Measurements from ENCODE around the gene SH3PXD2A. TPM values are rescaled to one million over a fixed set of nuclear protein-coding genes. Genes with fewer than 3 reads are reported as not detected.

SH3PXD2A gene
- total and polyA plus RNA-seq, 10 of the 15 experiments (the other 5 are each of a cell fraction or from before 2014, with no cell fraction given) = 0.63 to 14.0 (median 4.4) TPM

- SMC1A ChIA-PET (ENCODE audit: uncharacterized antibody, unreplicated experiment) = no interaction called here
- H3K4me1 ChIP-seq (ENCODE audit: control insufficient read depth, insufficient read depth, low read length) = no peaks in the 10 kb centered on the region
- in situ Hi-C loops (cut with MboI) = no loop called here
Measured at GRCh38 chr10:103649654-103650423, 205.5 kb downstream of the SH3PXD2A start.

More at GRCh38 chr10:103649654-103650423, 205.5 kb downstream of the SH3PXD2A start:
- intact Hi-C loops (cut with micrococcal nuclease; ENCODE audit: unreplicated experiment) = no loop called here
- no peak overlapping the region for H3K4me2 ChIP-seq (ENCODE audit: control insufficient read depth, insufficient read depth)
- H3K4me3 ChIP-seq = no peak overlapping the region
- no peak overlapping the region for H3K9ac ChIP-seq (ENCODE audit: control insufficient read depth, insufficient read depth, low read length)
- ATAC-seq (no peak), DNase-seq (ENCODE audit: low read depth, low spot score) (no peak), FAIRE-seq (no peak)
- peaks cover 7% of the 10 kb centered on the region; the same call in 1 of the 2 replicates for H4K20me1 ChIP-seq (ENCODE audit: control insufficient read depth, insufficient read depth)
- BruUV-seq (replicated peaks) = no TSS peak
- no peak overlapping the region for H3K27ac ChIP-seq (ENCODE audit: control insufficient read depth, insufficient read depth)
- H3K36me3 ChIP-seq (ENCODE audit: control insufficient read depth in 2 of 2, insufficient read depth in 2 of 2, low read length in 1 of 2) = peaks cover 0 to 20% of the 10 kb centered on the region in 2 experiments; a peak in 3 of 4 replicates
- TF ChIP-seq USF1 (IDR thresholded peaks at IDR 0.05; ENCODE audit: borderline replicate concordance, extremely low read length, insufficient read depth, low read depth, low read length) = no peak
- no peak for TF ChIP-seq NR2C1 (IDR thresholded peaks at IDR 0.05)
- TF ChIP-seq HDAC6 (IDR thresholded peaks at IDR 0.05; ENCODE audit: unreplicated experiment) = no peak
- no peak for TF ChIP-seq ESRRA (IDR thresholded peaks at IDR 0.05; ENCODE audit: low read length)
- TF ChIP-seq, protein P1, sequence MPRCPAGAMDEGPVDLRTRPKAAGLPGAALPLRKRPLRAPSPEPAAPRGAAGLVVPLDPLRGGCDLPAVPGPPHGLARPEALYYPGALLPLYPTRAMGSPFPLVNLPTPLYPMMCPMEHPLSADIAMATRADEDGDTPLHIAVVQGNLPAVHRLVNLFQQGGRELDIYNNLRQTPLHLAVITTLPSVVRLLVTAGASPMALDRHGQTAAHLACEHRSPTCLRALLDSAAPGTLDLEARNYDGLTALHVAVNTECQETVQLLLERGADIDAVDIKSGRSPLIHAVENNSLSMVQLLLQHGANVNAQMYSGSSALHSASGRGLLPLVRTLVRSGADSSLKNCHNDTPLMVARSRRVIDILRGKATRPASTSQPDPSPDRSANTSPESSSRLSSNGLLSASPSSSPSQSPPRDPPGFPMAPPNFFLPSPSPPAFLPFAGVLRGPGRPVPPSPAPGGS (IDR thresholded peaks at IDR 0.05; ENCODE audit: borderline replicate concordance, insufficient read depth, low read depth, low read length, poor library complexity, severe bottlenecking) = no peak
- no peak for TF ChIP-seq TAF1 (IDR thresholded peaks at IDR 0.05; ENCODE audit: borderline replicate concordance, low read depth, low read length)
- no peak for TF ChIP-seq ZBTB33 (IDR thresholded peaks at IDR 0.05)
- 67% methylated on average over 11 of the region's 11 CpGs for WGBS (ENCODE audit: insufficient coverage, insufficient replicate concordance, low lambda C conversion rate, missing lambda C conversion rate)
- H2AFZ ChIP-seq (ENCODE audit: control insufficient read depth, low read depth, low read length) = no peak overlapping the region
- H3K9me3 ChIP-seq (replicated peaks; ENCODE audit: control insufficient read depth, insufficient read depth, low read length) = no peaks in the 10 kb centered on the region
- H3K27me3 ChIP-seq (replicated peaks in 1 of 2; ENCODE audit: control insufficient read depth in 2 of 2, insufficient read depth in 2 of 2, low read length in 1 of 2) = no peaks in the 10 kb centered on the region
- RAD21 ChIA-PET (ENCODE audit: unreplicated experiment) = no interaction called here
- CTCF ChIA-PET = interaction anchor here (0.6 to 1.4 kb wide), 3 partner anchors 16 to 37 kb away, joined by 3 to 6 read pairs (median 5); no protein-coding TSS in a partner anchor
- POLR2A ChIA-PET = no interaction called here
- no peaks in the 10 kb centered on the region; the same call in 1 of the 2 replicates for H3K79me2 ChIP-seq (ENCODE audit: control insufficient read depth, insufficient read depth, low read length)

Data from GM12878 (cell line).